Stomach (tissue), 4 donors: ENCODE data around the gene GNAO1.

Experiments used
- CTCF ChIP-seq, 7 experiments: fragments of 450-650 bp in 4 of 7; fragments of 200-600 bp in 3 of 7; sonication (generic) in 3 of 7; IDR thresholded peaks; one replicate each; pipeline ENCODE4 v1.5.1; 2016 to 2019; ENCODE audit warnings: antibody characterized with exemption in 7 of 7, control low read depth in 2 of 7, mild to moderate bottlenecking in 1 of 7
- EP300 ChIP-seq: sonication (generic); formaldehyde crosslinking; IDR thresholded peaks from one replicate; pipeline ENCODE4 v1.6.1; 2017; ENCODE audit warnings: antibody characterized with exemption
- POLR2A ChIP-seq, 4 donors: fragments of 450-650 bp; IDR thresholded peaks; one replicate each; pipeline ENCODE4 v1.6.1; 2016; ENCODE audit warnings: antibody characterized with exemption in 4 of 4, control low read depth in 2 of 4, mild to moderate bottlenecking in 1 of 4, moderate library complexity in 1 of 4
- POLR2AphosphoS5 ChIP-seq, 3 donors: sonication (generic); formaldehyde crosslinking; IDR thresholded peaks; one replicate each; pipeline ENCODE4 v1.6.1; 2016; ENCODE audit warnings: antibody characterized with exemption in 3 of 3

GRCh38 chr16:56360117-56361008, 169.1 kb downstream of the GNAO1 start:
- TF ChIP-seq CTCF (IDR thresholded peaks at IDR 0.05) (no peak), POLR2A (IDR thresholded peaks at IDR 0.05) (no peak), EP300 (no peak), POLR2AphosphoS5 (IDR thresholded peaks at IDR 0.05) (no peak)
